ENCODE data around the gene LONP2. TPM values are rescaled to one million over a fixed set of nuclear protein-coding genes. Genes with fewer than 3 reads are reported as not detected.
"Not testable (repeated sequence)": the region's sequence is repeated elsewhere in the genome, so short reads cannot be mapped to it uniquely, and the experiment has no call there.

LONP2 gene
- total RNA-seq, 4 donors from 2014 or later: 50.8 to 80.9 (median 53.9) TPM

GRCh38 chr16:48373258-48374029, 129.3 kb downstream of the LONP2 start:
- TF ChIP-seq CTCF (IDR thresholded peaks at IDR 0.05): no peak
- DNase-seq (ENCODE audit: low spot score): no peak
- ATAC-seq (ENCODE audit: low FRiP score): no peak

GRCh38 chr16:48374255-48374654, 130.2 kb downstream of the LONP2 start:
- ATAC-seq (ENCODE audit: low FRiP score) (no peak), DNase-seq (ENCODE audit: low spot score) (no peak)
- no peak for TF ChIP-seq CTCF (IDR thresholded peaks at IDR 0.05)

GRCh38 chr16:48377301-48377700, 133.2 kb downstream of the LONP2 start:
- DNase-seq (ENCODE audit: low spot score); ATAC-seq (ENCODE audit: low FRiP score): not testable (repeated sequence)

GRCh38 chr16:48378276-48378675, 134.2 kb downstream of the LONP2 start:
- no peak for TF ChIP-seq CTCF (IDR thresholded peaks at IDR 0.05)
- DNase-seq (ENCODE audit: low spot score): no peak
- no peak for ATAC-seq (ENCODE audit: low FRiP score)

- TF ChIP-seq CTCF (IDR thresholded peaks at IDR 0.05): no peak
- DNase-seq (ENCODE audit: low spot score) (no peak), ATAC-seq (ENCODE audit: low FRiP score) (peak; percentile 30)
Measured at GRCh38 chr16:48378836-48379235, 134.7 kb downstream of the LONP2 start.

- no peak for TF ChIP-seq CTCF (IDR thresholded peaks at IDR 0.05)
- no peak for ATAC-seq (ENCODE audit: low FRiP score)
- DNase-seq (ENCODE audit: low spot score): no peak
Measured at GRCh38 chr16:48381201-48381600, 137.1 kb downstream of the LONP2 start.

GRCh38 chr16:48382131-48382530, 138.0 kb downstream of the LONP2 start:
- ATAC-seq (ENCODE audit: low FRiP score): no peak
- TF ChIP-seq CTCF (IDR thresholded peaks at IDR 0.05): no peak

More at GRCh38 chr16:48382131-48382530, 138.0 kb downstream of the LONP2 start:
- DNase-seq (ENCODE audit: low spot score): no peak
